22Rv1 (cell line): ENCODE results near the gene OXT.
A peak's percentile ranks its signal among the peaks of the same experiment; 100 is the strongest.

ENCODE experiments used
- H3K27ac ChIP-seq: fragments of 450-650 bp; 2 replicates; pipeline ENCODE4 v1.5.1; 2017
- CTCF ChIP-seq: fragments of 450-650 bp; IDR thresholded peaks from 2 replicates; pipeline ENCODE4 v1.5.1; 2017; ENCODE audit warnings: mild to moderate bottlenecking
- ZFX ChIP-seq: fragments of 450-650 bp; IDR thresholded peaks from 2 replicates; pipeline ENCODE4 v1.6.1; 2017; ENCODE audit warnings: antibody characterized with exemption, borderline replicate concordance

OXT gene

GRCh38 chr20:3111995-3112394, 40.6 kb downstream of the OXT start:
- no peak overlapping the region for H3K27ac ChIP-seq

GRCh38 chr20:3115190-3116107, 44.0 kb downstream of the OXT start:
- TF ChIP-seq CTCF (peak; percentile 92), ZFX (no peak)
- no peak overlapping the region for H3K27ac ChIP-seq

More at GRCh38 chr20:3111995-3112394, 40.6 kb downstream of the OXT start:
- TF ChIP-seq ZFX: no peak
- TF ChIP-seq CTCF: no peak

GRCh38 chr20:3116341-3116740, 44.9 kb downstream of the OXT start:
- TF ChIP-seq CTCF (no peak), ZFX (no peak)
- no peak overlapping the region for H3K27ac ChIP-seq

- peak; percentile 86 for TF ChIP-seq CTCF
- peak overlapping the region; percentile 60 for H3K27ac ChIP-seq
Measured at GRCh38 chr20:3117839-3118379, 46.5 kb downstream of the OXT start.

- H3K27ac ChIP-seq: peak overlapping the region; percentile 60; the same call in 1 of the 2 replicates
- TF ChIP-seq ZFX (no peak), CTCF (no peak)
Measured at GRCh38 chr20:3119044-3119443, 47.6 kb downstream of the OXT start.

GRCh38 chr20:3121271-3121911, 50.0 kb downstream of the OXT start:
- H3K27ac ChIP-seq: no peak overlapping the region
- TF ChIP-seq CTCF (no peak), ZFX (no peak)
